ENCODE measurements around the gene RAB6B.

RAB6B gene

GRCh38 chr3:133895208-133896001 lies at the start of gene RAB6B:
RAB6B (minus strand) TSS chr3:133895882; CDS start chr3:133895466, 416 bp downstream.
- no peak for DNase-seq (ENCODE audit: low read depth)

- no peak for DNase-seq (ENCODE audit: low read depth)
These were observed 49.1 kb upstream of the RAB6B start for GRCh38 chr3:133944641-133945380.

DNA sequence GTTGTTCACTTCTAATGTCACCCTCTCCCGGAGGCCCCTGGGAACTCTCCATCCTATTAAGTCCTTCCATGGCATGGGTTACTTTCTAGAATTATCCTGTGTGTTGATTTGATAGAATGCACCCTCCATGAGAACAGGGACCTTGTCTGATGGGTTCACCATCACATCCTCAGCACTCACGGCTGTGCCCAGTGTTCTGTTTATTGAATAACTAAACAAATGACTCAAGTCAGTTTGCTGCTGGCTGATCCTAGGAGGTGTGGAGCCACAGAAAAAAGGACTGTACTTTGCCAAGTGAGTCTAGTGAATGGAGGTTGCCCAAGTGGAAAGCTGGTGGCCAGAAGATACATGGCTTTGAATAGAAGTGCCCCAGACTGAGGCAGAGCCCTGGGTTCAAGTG lies 48.5 kb upstream of the RAB6B start:
- DNase-seq (ENCODE audit: low read depth), result no peak

DNA sequence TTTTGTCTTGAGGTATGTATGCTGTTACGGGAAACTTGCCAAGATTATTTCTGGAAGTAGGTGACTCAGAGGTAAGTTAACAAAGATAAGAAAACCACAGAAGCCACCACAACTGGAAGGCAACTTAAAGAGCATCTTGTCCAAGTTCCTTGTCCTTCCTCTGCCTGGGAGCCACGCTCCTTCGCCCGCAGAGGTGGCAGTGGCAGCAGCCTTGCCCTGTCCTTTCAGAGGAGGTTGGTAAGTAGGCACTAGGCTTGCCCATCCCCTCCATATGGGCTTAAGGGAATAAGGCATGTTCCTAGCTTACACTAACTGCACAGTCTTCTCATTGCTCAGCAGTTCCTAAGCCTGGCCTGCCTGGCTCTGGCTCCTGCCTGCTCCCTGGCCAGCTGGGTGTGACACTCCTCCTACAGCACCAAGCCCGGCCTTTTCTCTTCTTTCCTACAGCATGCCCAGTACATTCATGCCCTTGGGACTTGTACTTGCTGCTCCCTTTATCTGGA lies 48.0 kb upstream of the RAB6B start:
- DNase-seq (ENCODE audit: low read depth), result no peak

DNA sequence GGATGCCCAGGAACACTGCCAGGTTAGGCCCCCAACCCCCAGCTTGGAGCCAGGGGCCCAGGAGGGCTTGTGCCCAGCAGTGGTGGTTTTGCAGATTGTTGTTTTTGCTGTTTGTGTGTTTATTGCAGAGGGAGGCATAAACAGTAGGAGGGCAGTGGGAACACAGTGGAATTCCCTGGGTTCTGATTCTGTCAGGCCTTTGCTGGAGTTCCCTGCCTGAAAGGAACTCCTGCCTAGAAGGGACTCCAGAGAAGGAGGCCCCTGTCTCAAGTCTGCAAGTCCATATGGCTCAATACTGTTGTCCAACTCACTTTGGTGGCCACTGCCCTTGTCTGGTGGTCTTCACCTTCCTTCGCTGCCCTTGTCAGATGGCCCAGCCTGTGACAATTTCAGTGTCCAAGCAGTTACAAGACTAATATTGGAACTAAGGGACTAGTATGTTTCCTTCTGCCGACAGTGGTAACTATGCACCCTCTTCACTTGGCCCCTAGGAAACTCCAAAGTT lies 47.4 kb upstream of the RAB6B start:
- no peak for DNase-seq (ENCODE audit: low read depth)

- DNase-seq (ENCODE audit: low read depth), result no peak
These were observed 45.7 kb upstream of the RAB6B start for GRCh38 chr3:133941415-133941821.

GRCh38 chr3:133940536-133940935 lies 44.9 kb upstream of the RAB6B start:
- no peak for DNase-seq (ENCODE audit: low read depth)

GRCh38 chr3:133939463-133939835 lies 43.8 kb upstream of the RAB6B start:
- no peak for DNase-seq (ENCODE audit: low read depth)

DNA sequence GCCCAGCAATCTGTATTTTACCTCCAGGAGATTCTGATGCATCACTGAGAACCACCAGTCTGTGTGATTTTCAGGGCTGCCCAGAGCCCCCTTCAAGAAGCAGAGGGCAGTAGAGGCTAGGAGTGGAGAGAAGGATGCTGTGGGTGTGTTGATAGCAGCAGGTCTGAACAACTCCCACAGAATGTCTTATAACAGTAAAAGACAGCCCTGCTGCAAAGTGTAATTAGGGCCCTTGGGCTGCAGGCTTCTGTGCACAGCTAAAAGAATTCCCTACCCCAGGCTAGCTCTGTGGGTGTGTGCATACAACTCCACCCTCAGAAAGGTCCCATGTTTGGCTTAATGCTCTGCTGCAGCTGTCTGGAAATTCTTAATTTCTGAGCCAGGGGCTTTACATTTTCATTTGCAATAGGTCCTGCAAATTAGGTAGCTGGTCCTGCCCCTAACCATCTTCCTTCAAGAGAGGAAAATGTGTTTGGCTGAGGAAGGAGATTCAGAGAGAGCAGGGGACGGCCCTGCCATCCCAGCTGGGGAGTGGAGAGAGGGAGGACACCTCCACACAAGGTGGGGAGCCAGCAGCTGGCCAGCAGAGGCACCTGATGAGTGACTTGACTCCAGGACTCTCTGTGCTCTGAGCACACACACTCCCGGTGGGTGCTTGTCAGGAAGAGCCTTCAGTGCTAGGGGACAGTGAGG lies 43.2 kb upstream of the RAB6B start:
- no peak for DNase-seq (ENCODE audit: low read depth)

DNA sequence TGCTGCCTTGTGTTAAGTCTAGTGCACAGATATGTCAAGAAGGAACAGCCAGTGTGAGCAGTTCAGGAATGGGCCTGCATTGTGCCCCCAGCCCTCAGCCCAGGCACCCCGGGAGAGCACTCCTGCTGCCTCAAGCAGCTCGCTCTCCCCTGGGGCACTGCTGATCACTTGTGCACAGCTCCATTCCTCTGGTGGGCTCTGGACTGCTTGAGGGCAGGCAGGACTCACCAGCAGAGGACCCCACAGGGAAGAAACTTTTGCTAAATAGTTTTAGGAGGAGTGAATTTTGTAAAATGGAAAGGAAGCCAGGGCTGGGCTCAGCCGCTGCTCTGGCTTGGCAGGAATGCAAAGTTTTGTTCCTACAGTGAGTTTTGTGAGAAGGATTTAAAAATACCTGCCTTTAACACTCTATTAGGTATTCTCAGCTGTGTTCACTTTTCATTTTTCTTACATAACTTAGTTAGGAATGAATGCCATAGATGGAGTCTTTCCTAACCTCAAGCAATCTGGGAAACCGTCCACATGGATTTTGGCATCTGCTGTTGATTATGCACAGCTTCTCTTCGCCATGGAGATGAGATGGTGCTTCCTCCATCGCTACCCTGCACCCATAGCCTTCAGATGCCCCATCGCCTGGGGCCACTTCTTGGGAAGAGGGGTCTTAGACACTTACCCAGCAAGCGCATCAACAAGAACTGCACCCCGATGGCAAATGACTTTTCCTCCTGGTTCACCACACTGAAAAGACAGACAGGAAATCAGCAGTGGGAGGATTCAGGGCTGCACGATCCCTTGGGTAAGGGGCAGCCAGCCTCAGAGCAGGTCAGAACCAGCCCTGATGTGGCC lies 42.3 kb upstream of the RAB6B start:
- no peak for DNase-seq (ENCODE audit: low read depth)

- DNase-seq (ENCODE audit: low read depth), result no peak
These were observed 41.5 kb upstream of the RAB6B start for GRCh38 chr3:133937061-133937686.

DNA sequence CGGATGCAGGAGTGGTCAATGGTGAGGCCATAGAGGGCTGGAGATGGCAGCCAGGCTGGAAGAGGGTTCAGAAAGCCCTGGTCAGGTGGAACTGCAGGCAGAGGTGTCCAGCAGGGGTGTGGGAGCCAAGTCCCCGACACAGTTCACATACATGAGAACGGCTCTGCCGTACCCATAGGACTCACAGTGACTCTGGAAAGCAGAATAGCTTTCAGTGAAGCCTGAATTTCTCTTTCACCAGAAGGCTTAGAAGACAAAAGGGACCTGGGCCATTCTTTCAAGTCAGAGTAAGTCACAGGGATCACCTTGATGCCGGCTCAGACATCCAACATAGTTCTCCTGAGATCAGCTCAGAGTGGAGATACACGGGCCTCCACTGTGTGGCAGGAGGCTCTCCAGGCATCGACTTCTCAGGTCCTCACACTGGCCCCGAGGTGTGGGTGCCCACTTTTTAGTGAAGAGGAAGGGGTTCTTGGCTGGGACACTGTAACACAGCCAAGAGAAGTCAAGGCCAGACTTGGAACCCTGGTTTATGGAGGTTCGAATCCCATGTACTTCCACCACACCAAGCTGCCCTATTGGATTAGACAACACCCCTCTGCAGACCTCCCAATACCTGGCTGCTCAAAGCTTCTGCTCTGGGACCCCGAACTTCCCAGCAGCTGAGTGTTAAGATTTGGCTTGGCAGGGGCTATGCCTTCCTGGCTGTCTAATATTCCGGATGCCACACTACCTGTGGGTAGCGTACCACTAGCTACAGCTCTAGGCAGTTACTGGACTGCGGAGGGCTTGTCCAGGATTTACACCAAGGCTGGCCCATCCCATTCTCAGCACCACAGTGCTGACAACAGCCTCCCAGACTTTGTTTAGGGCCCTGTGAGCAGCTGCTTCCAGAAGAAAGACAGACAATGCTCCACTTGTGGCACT lies 40.4 kb upstream of the RAB6B start:
- DNase-seq (ENCODE audit: low read depth), result no peak

DNA sequence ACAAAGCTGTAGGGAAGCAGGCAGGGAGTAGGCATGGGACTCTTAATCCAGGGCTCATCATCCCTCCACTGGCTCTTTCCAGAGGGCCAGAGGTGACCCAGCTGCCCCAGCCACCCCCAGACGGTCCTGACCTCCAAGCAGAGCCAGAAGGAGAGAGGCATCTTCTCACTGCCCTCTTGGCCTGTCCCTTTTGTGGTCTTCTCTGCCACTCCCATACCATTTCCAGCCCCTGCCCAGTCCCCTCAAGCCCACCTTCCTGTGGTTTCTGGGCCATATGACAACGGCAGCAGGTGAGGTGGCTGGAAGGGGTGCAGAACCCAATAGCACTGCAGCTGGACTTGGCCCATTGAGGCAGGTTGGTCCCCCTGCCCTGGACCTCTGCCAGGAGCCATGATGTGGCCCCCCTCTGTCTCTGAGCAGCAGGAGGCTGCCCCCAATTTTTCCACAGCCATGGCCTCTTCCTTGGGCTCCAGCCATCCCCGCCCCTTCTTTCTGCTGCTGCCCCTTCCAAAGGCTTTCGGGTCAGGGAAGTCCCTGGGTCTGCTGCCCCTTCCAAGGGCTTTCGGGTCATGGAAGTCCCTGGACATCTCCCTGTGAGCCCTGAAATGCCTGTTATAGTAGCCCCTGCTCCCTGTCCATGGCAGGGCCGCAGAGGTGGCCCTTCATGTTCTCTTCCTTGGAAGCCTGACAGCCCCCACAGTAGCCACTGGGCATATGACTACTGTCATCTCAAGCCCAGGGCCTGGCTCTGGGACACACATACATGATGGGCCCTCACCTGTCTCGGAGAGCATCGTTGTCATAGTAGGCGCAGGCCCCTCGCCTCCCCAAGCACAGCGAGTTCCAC lies 39.5 kb upstream of the RAB6B start:
- no peak for DNase-seq (ENCODE audit: low read depth)

- no peak for DNase-seq (ENCODE audit: low read depth)
These were observed 38.6 kb upstream of the RAB6B start for GRCh38 chr3:133934073-133934970.

DNA sequence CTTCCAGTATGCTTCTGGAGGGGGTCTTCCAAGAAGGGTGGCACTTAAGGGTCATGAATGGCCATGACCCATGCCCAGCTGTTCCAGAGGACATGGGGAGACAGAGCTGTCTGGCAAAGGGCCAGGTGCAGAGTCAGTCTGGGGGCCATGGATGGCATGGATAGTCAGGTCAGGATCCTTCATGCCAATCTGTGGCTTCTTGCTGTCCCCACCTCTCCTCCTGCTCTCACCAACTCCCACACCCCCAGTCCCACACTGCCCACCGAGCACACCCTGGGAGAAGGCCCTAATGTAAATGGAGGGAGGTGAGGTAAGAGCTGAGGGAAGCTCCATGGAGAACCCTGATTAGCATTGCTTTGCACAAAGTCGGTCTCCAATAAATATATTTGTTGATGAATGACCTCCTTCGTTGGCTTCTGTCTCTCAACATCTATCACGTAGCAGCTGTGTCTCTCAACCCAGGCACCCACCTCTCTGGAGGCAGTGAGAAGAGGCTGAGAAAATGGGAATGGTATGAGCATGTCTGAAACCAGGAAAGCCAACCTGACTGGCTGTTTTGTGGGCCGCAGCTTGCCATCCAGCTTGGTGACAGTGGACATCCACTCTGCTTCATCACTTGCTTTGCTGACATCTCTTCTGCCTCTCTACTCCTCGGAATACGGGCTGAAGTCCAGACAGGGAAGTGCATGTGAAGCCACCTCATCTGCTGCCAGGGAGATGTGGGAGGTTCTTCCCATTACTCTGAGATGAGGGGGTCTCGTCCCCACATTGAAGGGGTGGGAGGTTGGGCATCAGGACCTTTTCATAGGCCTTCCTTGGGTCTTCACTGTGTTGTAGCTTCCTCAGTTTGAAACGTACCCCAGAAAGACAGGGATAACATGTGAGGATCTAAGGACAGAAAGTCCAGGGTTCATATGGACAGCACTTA lies 37.7 kb upstream of the RAB6B start:
- no peak for DNase-seq (ENCODE audit: low read depth)

GRCh38 chr3:133932009-133932408 lies 36.3 kb upstream of the RAB6B start:
- no peak for DNase-seq (ENCODE audit: low read depth)

GRCh38 chr3:133931084-133931483 lies 35.4 kb upstream of the RAB6B start:
- no peak for DNase-seq (ENCODE audit: low read depth)
